ENCODE data around the gene PLAC9.

PLAC9 gene

DNA sequence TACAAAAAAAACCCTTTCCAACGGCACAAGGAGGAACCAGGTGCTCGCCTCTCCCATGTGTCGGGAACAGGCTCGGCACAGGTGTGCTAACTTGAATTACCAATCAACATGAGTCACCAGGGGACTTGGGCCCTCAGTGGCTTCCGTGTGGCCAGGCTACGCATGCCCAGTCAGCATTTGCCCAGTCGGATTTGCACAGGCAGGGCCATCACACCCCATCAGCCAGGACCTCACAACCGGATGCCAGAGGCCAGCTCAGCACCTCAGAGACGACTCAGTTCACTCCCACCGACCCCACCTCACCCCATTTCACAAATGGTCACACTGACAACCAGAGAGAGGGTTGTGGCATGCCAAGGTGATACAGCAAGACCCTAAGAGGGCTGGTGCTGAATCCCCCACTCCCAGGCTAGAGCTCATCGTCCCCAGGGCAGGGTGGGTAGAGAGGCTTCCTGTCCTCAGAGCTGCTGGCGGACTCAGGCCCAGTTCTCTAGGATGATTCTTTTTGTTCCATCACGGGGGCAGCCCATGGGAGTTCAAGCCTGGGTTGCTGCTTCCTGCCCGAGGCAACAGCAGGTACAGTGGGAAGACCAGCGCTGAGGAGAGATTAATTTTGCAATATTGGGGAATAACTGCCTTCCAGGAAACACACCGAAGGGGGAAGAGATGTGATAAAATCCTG is 59.2 kb downstream of the PLAC9 start:
- Mint-ChIP-seq H3K4me1 (peaks cover 54 to 80% of the 10 kb centered on the region in 2 donors), H3K36me3 (peaks cover 38 to 54% of the 10 kb centered on the region in 2 donors), H3K9me3 (peaks cover 4 to 11% of the 10 kb centered on the region in 2 donors), H3K27ac (peak overlapping the region; percentile 54), H3K27me3 (no peaks in the 10 kb centered on the region), H3K4me3 (peak overlapping the region; percentile 0 to 56)
- ATAC-seq (replicated peaks), result no peak
- no peak for DNase-seq

DNA sequence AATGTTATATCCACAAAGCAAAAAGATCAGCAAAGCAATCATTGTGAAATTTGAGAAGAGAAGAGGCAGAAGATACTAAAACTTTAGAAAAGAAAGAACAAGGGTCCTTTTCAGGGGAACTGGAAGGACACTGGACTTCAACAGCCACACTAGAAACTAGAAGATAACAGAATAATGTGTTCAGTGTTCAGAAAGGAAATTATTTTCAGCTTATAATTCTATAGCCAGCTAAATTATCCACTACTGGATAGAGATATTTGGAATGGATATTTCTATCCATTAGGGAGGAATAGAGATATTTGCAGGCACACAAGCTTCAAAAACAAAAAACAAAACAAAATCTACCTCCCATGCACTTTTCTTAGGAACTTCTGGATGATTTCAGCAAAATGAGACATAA is 60.0 kb downstream of the PLAC9 start:
- no peaks in the 10 kb centered on the region for H3K27me3 Mint-ChIP-seq
- no peak overlapping the region for H3K27ac Mint-ChIP-seq
- peaks cover 37 to 49% of the 10 kb centered on the region in 2 donors for H3K36me3 Mint-ChIP-seq
- peaks cover 54 to 80% of the 10 kb centered on the region in 2 donors for H3K4me1 Mint-ChIP-seq
- H3K4me3 Mint-ChIP-seq, result no peak overlapping the region
- H3K9me3 Mint-ChIP-seq, result peaks cover 4 to 11% of the 10 kb centered on the region in 2 donors
- ATAC-seq (replicated peaks), result no peak
- no peak for DNase-seq

DNA sequence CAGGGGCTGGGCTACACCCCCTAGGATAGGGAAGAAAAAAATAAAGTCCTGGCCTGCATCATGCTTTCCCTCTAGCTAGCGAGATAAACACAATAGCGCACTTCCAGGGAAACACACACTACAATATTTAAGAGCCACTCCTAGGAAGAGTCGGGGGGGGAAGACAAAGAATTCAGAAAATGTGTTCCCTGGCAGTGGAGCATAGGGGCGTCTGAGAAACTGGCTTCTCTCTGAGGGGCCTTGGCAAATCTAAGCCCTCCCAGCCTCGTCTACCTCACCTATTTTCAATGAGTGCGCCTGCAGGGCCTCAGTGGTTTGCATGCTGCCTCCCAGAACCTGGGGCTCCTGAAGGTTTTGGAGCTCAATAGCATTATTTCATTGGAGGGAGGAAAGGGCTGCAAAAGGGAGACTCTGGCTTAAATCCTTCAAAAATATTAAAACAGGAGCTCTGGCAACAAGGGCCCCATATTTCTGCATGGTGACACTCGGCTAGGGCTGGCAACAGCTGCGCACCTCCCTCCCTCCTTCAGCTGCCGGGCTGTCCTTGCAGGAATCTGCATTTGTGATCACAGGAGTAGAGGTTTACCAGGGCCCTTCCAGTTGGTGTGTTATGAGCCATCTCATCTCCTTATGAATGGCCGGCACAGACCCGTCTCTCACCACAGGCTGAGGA is 62.0 kb downstream of the PLAC9 start:
- Mint-ChIP-seq H3K9me3 (peaks cover 4 to 11% of the 10 kb centered on the region in 2 donors), H3K27ac (no peak overlapping the region), H3K27me3 (no peaks in the 10 kb centered on the region), H3K4me3 (no peak overlapping the region), H3K36me3 (peaks cover 37 to 46% of the 10 kb centered on the region in 2 donors), H3K4me1 (peaks cover 48 to 73% of the 10 kb centered on the region in 2 donors)
- DNase-seq, result no peak
- ATAC-seq (replicated peaks), result no peak
